Upper lobe of left lung (tissue), 6 donors: ENCODE measurements around the gene CNTLN. TPM values are rescaled to one million over a fixed set of nuclear protein-coding genes. Genes with fewer than 3 reads are reported as not detected.

Source experiments
- ATAC-seq, 2 donors: fragments of 200-7000 bp; cut with Tn5 transposase; one replicate each; pipeline ENCODE4 v1.9.1; 2022; ENCODE audit warnings: mild to moderate bottlenecking in 2 of 2, moderate library complexity in 2 of 2; ENCODE audit not compliant: low FRiP score in 2 of 2
- DNase-seq, 2 donors: peaks; one replicate each; pipeline ENCODE4 v3.0.0-alpha.2; 2019 to 2020
- H3K27ac ChIP-seq, 4 donors: fragments of 200-600 bp; sonication (generic); one replicate each; pipeline ENCODE4 v1.5.1; 2016 to 2019
- H3K27me3 ChIP-seq, 4 donors: fragments of 200-600 bp; sonication (generic); one replicate each; pipeline ENCODE4 v1.5.1; 2017 to 2019
- H3K36me3 ChIP-seq, 4 donors: fragments of 200-600 bp; sonication (generic); one replicate each; pipeline ENCODE4 v1.5.1; 2016 to 2019
- H3K4me1 ChIP-seq, 4 donors: fragments of 200-600 bp; sonication (generic); one replicate each; pipeline ENCODE4 v1.5.1; 2018 to 2019
- H3K4me3 ChIP-seq, 4 donors: fragments of 200-600 bp; sonication (generic); one replicate each; pipeline ENCODE4 v1.5.1; 2017 to 2019; ENCODE audit warnings: mild to moderate bottlenecking in 2 of 4, moderate library complexity in 1 of 4
- H3K9me3 ChIP-seq, 4 donors: fragments of 200-600 bp; sonication (generic); one replicate each; pipeline ENCODE4 v1.5.1; 2018 to 2019
- CTCF ChIP-seq, 6 experiments: fragments of 450-650 bp in 4 of 6; fragments of 200-600 bp in 2 of 6; sonication (generic) in 2 of 6; IDR thresholded peaks; one replicate each; pipeline ENCODE4 v1.5.1; 2016 to 2019; ENCODE audit warnings: antibody characterized with exemption in 6 of 6
- EP300 ChIP-seq, 4 donors: sonication (generic); formaldehyde crosslinking; IDR thresholded peaks; one replicate each; pipeline ENCODE4 v1.5.1; 2017; ENCODE audit warnings: antibody characterized with exemption in 4 of 4, control low read depth in 2 of 4
- POLR2A ChIP-seq, 4 donors: fragments of 450-650 bp; IDR thresholded peaks; one replicate each; pipeline ENCODE4 v1.5.1; 2016 to 2017; ENCODE audit warnings: antibody characterized with exemption in 4 of 4, mild to moderate bottlenecking in 2 of 4
- POLR2AphosphoS5 ChIP-seq, 2 donors: sonication (generic); formaldehyde crosslinking; IDR thresholded peaks; one replicate each; pipeline ENCODE4 v1.5.1; 2017; ENCODE audit warnings: antibody characterized with exemption in 2 of 2
- WGBS, 2 donors: methylation state at CpG; one replicate each; pipeline ENCODE4 v1.1.5; 2017 to 2018; 5-methylcytosine and 5-hydroxymethylcytosine counted together
- total RNA-seq, 6 donors: library from RNA; depleted of rRNA in 4 of 6; stranded (reverse); fragments of >200 nt in 4 of 6; gene quantifications; one replicate each; pipeline versions ENCODE4 v1.1.0 to v1.2.1, GENCODE V29; 2016 to 2021
- donor health status: DM: no; HTN: no; CAD: no; lungs with moderate emphysema.
- donor health status: DM: no; HTN: yes; CAD: no; lungs with severe emphysema.

The CNTLN gene
- total RNA-seq, 6 donors from 2014 or later, result 5.5 to 58.7 (median 8.4) TPM

GRCh38 chr9:17131494-17131893 lies 3.3 kb upstream of the CNTLN start:
- no peak for DNase-seq
- H3K9me3 ChIP-seq, result no peaks in the 10 kb centered on the region
- H3K27ac ChIP-seq, result no peak overlapping the region
- no peak overlapping the region for H3K4me3 ChIP-seq
- H3K36me3 ChIP-seq, result no peaks in the 10 kb centered on the region
- no peak for ATAC-seq
- no peaks in the 10 kb centered on the region for H3K27me3 ChIP-seq
- no peak for TF ChIP-seq POLR2AphosphoS5 (IDR thresholded peaks at IDR 0.05)
- TF ChIP-seq POLR2A (IDR thresholded peaks at IDR 0.05), result no peak
- no peak for TF ChIP-seq EP300 (IDR thresholded peaks at IDR 0.05)
- TF ChIP-seq CTCF (IDR thresholded peaks at IDR 0.05), result no peak
- peaks cover 7 to 19% (median 9%) of the 10 kb centered on the region in 4 donors for H3K4me1 ChIP-seq
- 59 to 63% methylated on average over 2 of the region's 2 CpGs for WGBS, 2 donors

GRCh38 chr9:17135295-17136160 lies 688 bp downstream of the CNTLN start:
- Histone ChIP-seq H3K27ac (peak overlapping the region; percentile 77 to 91 (median 90)), H3K4me1 (peaks cover 7 to 19% (median 9%) of the 10 kb centered on the region in 4 donors), H3K36me3 (no peaks in the 10 kb centered on the region), H3K9me3 (no peaks in the 10 kb centered on the region), H3K4me3 (peak overlapping the region; percentile 75 to 97 (median 85)), H3K27me3 (no peaks in the 10 kb centered on the region)
- TF ChIP-seq POLR2AphosphoS5 (IDR thresholded peaks at IDR 0.05) (no peak), POLR2A (IDR thresholded peaks at IDR 0.05) (no peak), EP300 (IDR thresholded peaks at IDR 0.05) (no peak), CTCF (IDR thresholded peaks at IDR 0.05) (no peak)
- WGBS, 2 donors, result 2 to 6% methylated on average over 11 to 43 of the region's 44 CpGs
- peak; percentile 73 to 80 for ATAC-seq
- DNase-seq, result peak; percentile 22 to 86

- H3K4me3 ChIP-seq, result no peak overlapping the region
- H3K27ac ChIP-seq, result no peak overlapping the region
- H3K9me3 ChIP-seq, result no peaks in the 10 kb centered on the region
- H3K36me3 ChIP-seq, result no peaks in the 10 kb centered on the region
- H3K27me3 ChIP-seq, result no peaks in the 10 kb centered on the region
- TF ChIP-seq POLR2A (IDR thresholded peaks at IDR 0.05) (no peak), POLR2AphosphoS5 (IDR thresholded peaks at IDR 0.05) (no peak), CTCF (IDR thresholded peaks at IDR 0.05) (no peak), EP300 (IDR thresholded peaks at IDR 0.05) (no peak)
- no peak for DNase-seq
- H3K4me1 ChIP-seq, result peaks cover 7 to 19% (median 9%) of the 10 kb centered on the region in 4 donors
- ATAC-seq, result no peak
Observed at GRCh38 chr9:17137566-17137965, 2.7 kb downstream of the CNTLN start.

GRCh38 chr9:17138503-17138902 lies 3.7 kb downstream of the CNTLN start:
- TF ChIP-seq POLR2AphosphoS5 (IDR thresholded peaks at IDR 0.05) (no peak), EP300 (IDR thresholded peaks at IDR 0.05) (no peak), POLR2A (IDR thresholded peaks at IDR 0.05) (no peak), CTCF (IDR thresholded peaks at IDR 0.05) (no peak)
- Histone ChIP-seq H3K36me3 (no peaks in the 10 kb centered on the region), H3K4me3 (no peak overlapping the region), H3K27me3 (no peaks in the 10 kb centered on the region), H3K4me1 (peaks cover 7 to 19% (median 9%) of the 10 kb centered on the region in 4 donors), H3K27ac (no peak overlapping the region), H3K9me3 (no peaks in the 10 kb centered on the region)
- 70 to 76% methylated on average over 1 of the region's 1 CpG for WGBS, 2 donors
- DNase-seq (no peak), ATAC-seq (no peak)
